ENCODE measurements around the gene BDKRB2.

DNA sequence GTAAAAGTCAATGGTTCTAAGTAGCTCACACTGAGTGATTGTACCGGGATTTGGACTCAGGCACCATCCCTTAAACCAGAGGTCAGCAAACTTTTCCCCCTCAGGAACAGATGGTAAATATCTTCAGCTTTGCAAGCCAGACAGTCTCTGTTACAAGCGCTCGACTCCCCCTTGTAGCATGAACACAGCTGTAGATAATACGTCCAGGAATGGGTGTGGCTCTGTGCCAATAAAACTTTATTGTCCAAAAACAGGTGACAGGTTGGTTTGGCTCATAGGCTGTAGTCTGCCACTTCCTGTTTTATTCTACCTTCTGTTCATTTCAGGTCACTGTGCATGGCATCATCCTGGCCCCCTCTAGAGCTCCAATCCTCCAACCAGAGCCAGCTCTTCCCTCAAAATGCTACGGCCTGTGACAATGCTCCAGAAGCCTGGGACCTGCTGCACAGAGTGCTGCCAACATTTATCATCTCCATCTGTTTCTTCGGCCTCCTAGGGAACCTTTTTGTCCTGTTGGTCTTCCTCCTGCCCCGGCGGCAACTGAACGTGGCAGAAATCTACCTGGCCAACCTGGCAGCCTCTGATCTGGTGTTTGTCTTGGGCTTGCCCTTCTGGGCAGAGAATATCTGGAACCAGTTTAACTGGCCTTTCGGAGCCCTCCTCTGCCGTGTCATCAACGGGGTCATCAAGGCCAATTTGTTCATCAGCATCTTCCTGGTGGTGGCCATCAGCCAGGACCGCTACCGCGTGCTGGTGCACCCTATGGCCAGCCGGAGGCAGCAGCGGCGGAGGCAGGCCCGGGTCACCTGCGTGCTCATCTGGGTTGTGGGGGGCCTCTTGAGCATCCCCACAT is 58.9 kb downstream of the BDKRB2 start:
- TF ChIP-seq CTCF (IDR thresholded peaks at IDR 0.05; ENCODE audit: poor library complexity) = no peak
- TF ChIP-seq EZH2 (IDR thresholded peaks at IDR 0.05; ENCODE audit: borderline replicate concordance) = no peak
- TF ChIP-seq EZH2phosphoT487 (IDR thresholded peaks at IDR 0.05; ENCODE audit: low read depth, severe bottlenecking, unreplicated experiment) = no peak
